Type B pancreatic cell (in vitro differentiated cells): ENCODE measurements around the gene ALDH1A3. TPM values are rescaled to one million over a fixed set of nuclear protein-coding genes. Genes with fewer than 3 reads are reported as not detected.

Experiments used
- DNase-seq: peaks from one replicate; pipeline ENCODE4 v3.0.0; 2021; ENCODE audit warnings: mixed read lengths; ENCODE audit not compliant: unreplicated experiment; ENCODE audit errors: extremely low spot score
- H3K27ac Mint-ChIP-seq: 2 replicates; pipeline ENCODE4 v1.8.0; 2021; ENCODE audit warnings: mild to moderate bottlenecking, mixed read lengths
- H3K27me3 Mint-ChIP-seq: 2 replicates; pipeline ENCODE4 v1.8.0; 2021; ENCODE audit warnings: mixed read lengths
- H3K36me3 Mint-ChIP-seq: 2 replicates; pipeline ENCODE4 v1.8.0; 2021; ENCODE audit warnings: mixed read lengths
- H3K4me1 Mint-ChIP-seq: one replicate; pipeline ENCODE4 v1.8.0; 2021; ENCODE audit warnings: mixed read lengths; ENCODE audit not compliant: unreplicated experiment
- H3K4me3 Mint-ChIP-seq: 2 replicates; pipeline ENCODE4 v1.8.0; 2021; ENCODE audit warnings: mild to moderate bottlenecking, mixed read lengths
- H3K9me3 Mint-ChIP-seq: 2 replicates; pipeline ENCODE4 v1.8.0; 2021; ENCODE audit warnings: mixed read lengths
- total RNA-seq: library from RNA; stranded (reverse); gene quantifications from 2 replicates; pipeline ENCODE4 v1.2.1, GENCODE V29; 2021; ENCODE audit warnings: low replicate concordance
- TF ChIP-seq, protein P1 (sequence below): fragments of 200-600 bp; sonication (generic); conservative IDR thresholded peaks from 2 replicates; pipeline ENCODE4 v1.5.0; 2021; ENCODE audit warnings: antibody characterized with exemption, mild to moderate bottlenecking

The ALDH1A3 gene
- total RNA-seq, 1 donor from 2014 or later: 13.0 TPM

DNA sequence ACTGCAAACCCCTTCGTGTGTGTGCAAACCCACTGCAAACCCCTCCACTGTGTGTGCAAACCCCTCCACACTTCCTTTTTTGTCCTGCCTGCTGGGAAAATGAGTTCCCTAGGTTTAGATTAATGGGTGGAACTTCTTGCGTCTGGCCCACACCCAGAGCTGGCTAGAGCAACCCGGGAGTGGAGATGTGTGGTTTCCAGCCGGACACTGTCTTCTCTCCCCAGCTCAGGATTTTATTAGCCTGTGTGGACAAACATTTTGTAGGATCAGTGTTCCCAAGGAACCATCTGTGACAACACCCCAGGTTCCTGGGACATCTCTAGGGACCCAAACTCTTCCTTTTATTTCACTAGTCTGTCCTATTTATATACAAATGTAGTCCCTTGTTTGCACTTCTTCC is 29.9 kb downstream of the ALDH1A3 start:
- Mint-ChIP-seq H3K27me3 (peaks cover 24% of the 10 kb centered on the region), H3K27ac (no peak overlapping the region), H3K9me3 (no peaks in the 10 kb centered on the region), H3K4me1 (no peaks in the 10 kb centered on the region), H3K4me3 (no peak overlapping the region), H3K36me3 (no peaks in the 10 kb centered on the region)
- DNase-seq: no peak
- TF ChIP-seq, protein P1, sequence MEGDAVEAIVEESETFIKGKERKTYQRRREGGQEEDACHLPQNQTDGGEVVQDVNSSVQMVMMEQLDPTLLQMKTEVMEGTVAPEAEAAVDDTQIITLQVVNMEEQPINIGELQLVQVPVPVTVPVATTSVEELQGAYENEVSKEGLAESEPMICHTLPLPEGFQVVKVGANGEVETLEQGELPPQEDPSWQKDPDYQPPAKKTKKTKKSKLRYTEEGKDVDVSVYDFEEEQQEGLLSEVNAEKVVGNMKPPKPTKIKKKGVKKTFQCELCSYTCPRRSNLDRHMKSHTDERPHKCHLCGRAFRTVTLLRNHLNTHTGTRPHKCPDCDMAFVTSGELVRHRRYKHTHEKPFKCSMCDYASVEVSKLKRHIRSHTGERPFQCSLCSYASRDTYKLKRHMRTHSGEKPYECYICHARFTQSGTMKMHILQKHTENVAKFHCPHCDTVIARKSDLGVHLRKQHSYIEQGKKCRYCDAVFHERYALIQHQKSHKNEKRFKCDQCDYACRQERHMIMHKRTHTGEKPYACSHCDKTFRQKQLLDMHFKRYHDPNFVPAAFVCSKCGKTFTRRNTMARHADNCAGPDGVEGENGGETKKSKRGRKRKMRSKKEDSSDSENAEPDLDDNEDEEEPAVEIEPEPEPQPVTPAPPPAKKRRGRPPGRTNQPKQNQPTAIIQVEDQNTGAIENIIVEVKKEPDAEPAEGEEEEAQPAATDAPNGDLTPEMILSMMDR: no peak

DNA sequence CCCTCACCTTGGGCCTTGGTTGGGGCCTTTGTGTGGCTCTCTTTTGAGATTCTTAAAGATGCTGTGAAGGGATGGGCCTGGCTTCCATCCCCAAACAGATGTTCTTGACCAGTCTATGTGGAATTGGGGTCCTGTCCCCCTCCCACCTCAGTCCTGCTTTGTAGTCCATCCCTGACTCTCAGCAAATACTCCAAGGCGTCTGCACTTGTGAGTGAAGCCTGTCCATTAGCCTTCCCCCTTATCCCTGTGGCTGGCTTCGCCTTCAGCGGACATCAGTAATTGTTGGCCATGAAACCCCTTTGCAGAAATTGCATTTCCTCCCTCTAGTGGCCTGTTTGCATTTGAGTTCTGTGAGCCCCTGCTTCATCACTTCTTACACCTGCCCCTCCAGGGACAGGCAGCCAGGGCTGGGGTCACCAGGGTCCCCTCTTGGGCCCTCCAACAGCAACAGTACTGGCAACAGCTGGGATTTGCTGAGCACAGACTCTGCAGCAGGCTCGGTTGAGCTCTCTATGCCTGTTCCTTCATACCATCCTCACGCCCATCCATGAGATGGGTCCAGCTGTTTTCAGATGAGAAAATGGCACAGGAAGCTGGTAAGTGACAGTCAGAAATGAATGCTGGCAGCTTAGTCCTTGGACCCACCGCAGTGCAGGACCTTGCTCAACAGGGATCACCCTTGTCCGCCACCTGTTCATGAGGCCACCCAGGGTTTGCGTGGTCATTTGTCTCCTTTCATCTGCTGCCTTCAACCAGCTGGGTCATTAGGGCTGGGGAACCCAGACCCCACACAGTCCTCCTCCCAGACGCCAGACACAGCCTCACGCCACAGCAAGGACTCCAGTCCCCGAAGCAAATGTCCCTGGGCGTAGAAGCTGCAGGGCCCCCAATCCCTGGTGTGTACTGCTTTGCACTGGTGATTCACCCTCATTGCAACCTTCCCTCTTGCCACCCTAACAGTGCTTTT is 30.6 kb downstream of the ALDH1A3 start:
- TF ChIP-seq, protein P1: peak; percentile 52
- H3K27ac Mint-ChIP-seq: no peak overlapping the region

DNA sequence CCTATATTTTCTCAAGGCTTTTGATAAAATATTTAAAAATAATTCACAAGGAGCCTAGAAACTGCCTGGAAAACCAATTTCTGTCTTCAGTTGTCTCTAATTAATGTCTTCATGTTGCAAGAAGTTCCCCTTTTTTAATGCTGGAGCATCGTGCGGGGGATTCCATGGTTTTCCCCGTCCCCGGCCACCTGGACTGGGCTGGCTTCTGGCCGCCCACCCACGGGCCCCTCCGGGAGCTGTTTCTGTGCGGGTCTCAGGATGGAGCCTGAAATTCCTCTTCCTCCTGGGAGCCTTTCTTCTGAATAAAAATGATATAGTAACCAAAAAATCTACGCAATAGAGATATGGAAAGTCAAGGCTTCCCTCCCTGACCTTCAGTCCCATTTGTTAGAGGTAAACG is 31.5 kb downstream of the ALDH1A3 start:
- H3K36me3 Mint-ChIP-seq: no peaks in the 10 kb centered on the region
- H3K27me3 Mint-ChIP-seq: peaks cover 35% of the 10 kb centered on the region
- H3K9me3 Mint-ChIP-seq: no peaks in the 10 kb centered on the region
- DNase-seq: no peak
- H3K4me1 Mint-ChIP-seq: no peaks in the 10 kb centered on the region
- H3K27ac Mint-ChIP-seq: no peak overlapping the region
- no peak overlapping the region for H3K4me3 Mint-ChIP-seq
- TF ChIP-seq, protein P1: no peak

More for the DNA sequence above, 30.6 kb downstream of the ALDH1A3 start:
- Mint-ChIP-seq H3K27me3 (peaks cover 30% of the 10 kb centered on the region), H3K9me3 (no peaks in the 10 kb centered on the region), H3K4me1 (no peaks in the 10 kb centered on the region), H3K4me3 (no peak overlapping the region), H3K36me3 (no peaks in the 10 kb centered on the region)
- DNase-seq: no peak

DNA sequence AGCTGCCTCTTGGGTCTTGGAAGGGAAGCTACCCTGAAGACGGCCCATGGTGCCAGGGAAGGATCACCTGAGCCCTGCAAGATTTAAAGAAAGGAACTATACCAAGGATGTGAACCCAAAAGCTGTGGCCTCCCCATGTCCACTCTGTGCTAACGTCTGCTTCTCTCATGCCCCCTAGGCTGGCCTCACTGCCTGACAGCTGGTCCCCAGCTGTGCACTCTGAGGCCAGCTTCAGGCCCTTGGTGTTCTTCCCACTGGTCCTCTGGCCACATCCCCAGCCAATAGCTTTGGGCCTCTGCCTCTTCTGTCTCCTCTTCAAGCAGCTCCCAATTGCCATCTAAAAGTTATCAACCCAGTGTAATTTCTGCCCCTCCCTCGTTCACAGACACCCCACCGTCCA is 34.3 kb downstream of the ALDH1A3 start:
- Mint-ChIP-seq H3K36me3 (no peaks in the 10 kb centered on the region), H3K27ac (no peak overlapping the region), H3K9me3 (no peaks in the 10 kb centered on the region), H3K4me1 (peaks cover 5% of the 10 kb centered on the region), H3K27me3 (peaks cover 57% of the 10 kb centered on the region), H3K4me3 (no peak overlapping the region)
- no peak for DNase-seq
- TF ChIP-seq, protein P1: no peak

DNA sequence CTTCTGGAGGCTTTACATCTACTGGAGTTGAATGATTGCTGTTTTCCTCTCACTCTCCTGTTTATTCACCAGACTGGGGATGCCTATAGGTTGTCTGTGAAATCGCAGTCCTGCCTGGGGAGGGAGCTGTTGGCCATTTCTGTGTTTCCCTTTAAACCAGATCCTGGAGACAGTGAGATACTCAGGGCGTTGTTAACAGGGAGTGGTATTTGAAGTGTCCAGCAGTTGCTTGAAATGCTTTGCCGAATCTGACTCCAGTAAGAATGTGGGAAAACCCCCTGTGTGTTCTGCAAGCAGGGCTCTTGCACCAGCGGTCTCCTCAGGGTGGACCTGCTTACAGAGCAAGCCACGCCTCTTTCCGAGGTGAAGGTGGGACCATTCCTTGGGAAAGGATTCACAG is 35.2 kb downstream of the ALDH1A3 start:
- Mint-ChIP-seq H3K4me3 (no peak overlapping the region), H3K4me1 (peaks cover 5% of the 10 kb centered on the region), H3K9me3 (no peaks in the 10 kb centered on the region), H3K27ac (no peak overlapping the region), H3K36me3 (no peaks in the 10 kb centered on the region), H3K27me3 (peaks cover 60% of the 10 kb centered on the region)
- DNase-seq: no peak
- TF ChIP-seq, protein P1: peak; percentile 17
